GM12865 (cell line): ENCODE results near the gene SEC63.

ENCODE experiments used
- DNase-seq: peaks from one replicate; pipeline ENCODE4 v3.0.0; 2010; ENCODE audit warnings: low read depth
- H3K4me3 ChIP-seq: 2 replicates; pipeline ENCODE4 v1.5.1; 2011; ENCODE audit warnings: mild to moderate bottlenecking, low read depth, low read length, control low read depth
- TF ChIP-seq, protein P1 (sequence below): IDR thresholded peaks from 2 replicates; pipeline ENCODE4 v1.5.1; 2011; ENCODE audit warnings: low read length, control low read depth, low read depth, inconsistent platforms; ENCODE audit not compliant: insufficient read depth; ENCODE audit errors: missing control alignments

Gene SEC63

DNA sequence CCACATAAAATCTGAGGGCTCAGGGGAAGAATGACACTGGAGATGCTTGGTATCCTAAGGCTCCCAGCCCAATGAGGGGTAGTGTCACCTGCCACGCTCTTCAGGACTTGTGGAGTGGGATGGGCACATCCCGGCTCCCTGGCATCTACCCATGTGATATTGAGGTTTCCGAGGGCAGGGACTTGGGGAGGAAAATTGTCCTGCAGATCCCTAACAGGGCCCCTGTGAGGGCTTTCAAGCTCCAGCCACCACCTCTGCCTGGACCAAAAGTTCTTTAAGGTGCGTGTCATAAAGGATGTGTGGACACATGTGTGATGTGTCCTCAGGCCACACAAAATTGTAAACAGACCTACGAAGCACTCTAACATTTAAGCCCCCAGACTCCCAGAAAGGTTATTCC lies 136.4 kb downstream of the SEC63 start:
- DNase-seq = no peak
- TF ChIP-seq, protein P1, sequence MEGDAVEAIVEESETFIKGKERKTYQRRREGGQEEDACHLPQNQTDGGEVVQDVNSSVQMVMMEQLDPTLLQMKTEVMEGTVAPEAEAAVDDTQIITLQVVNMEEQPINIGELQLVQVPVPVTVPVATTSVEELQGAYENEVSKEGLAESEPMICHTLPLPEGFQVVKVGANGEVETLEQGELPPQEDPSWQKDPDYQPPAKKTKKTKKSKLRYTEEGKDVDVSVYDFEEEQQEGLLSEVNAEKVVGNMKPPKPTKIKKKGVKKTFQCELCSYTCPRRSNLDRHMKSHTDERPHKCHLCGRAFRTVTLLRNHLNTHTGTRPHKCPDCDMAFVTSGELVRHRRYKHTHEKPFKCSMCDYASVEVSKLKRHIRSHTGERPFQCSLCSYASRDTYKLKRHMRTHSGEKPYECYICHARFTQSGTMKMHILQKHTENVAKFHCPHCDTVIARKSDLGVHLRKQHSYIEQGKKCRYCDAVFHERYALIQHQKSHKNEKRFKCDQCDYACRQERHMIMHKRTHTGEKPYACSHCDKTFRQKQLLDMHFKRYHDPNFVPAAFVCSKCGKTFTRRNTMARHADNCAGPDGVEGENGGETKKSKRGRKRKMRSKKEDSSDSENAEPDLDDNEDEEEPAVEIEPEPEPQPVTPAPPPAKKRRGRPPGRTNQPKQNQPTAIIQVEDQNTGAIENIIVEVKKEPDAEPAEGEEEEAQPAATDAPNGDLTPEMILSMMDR = no peak
- no peak overlapping the region for H3K4me3 ChIP-seq

GRCh38 chr6:107820338-107821261 lies 137.4 kb downstream of the SEC63 start:
- no peak overlapping the region for H3K4me3 ChIP-seq
- DNase-seq = no peak
- TF ChIP-seq, protein P1 = no peak

DNA sequence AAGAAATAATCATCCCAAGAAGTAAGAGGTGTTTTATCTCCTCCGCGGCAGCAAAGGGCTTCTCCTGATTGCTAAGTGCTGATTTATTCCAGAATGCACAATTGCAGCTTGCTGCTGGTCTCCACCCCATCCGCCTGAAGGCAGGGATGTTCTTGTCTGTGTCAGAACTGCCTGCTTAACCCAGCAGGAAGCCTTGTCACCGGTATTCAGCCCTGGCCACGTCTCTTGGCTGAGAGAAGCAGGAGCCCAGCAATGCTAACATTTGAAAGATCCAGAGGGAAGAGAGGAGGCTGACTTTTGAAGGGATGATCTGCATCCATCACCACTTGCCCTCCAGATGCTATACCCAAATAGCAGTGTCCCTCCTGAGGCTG lies 138.1 kb downstream of the SEC63 start:
- H3K4me3 ChIP-seq = no peak overlapping the region
- no peak for DNase-seq
- TF ChIP-seq, protein P1 = no peak

DNA sequence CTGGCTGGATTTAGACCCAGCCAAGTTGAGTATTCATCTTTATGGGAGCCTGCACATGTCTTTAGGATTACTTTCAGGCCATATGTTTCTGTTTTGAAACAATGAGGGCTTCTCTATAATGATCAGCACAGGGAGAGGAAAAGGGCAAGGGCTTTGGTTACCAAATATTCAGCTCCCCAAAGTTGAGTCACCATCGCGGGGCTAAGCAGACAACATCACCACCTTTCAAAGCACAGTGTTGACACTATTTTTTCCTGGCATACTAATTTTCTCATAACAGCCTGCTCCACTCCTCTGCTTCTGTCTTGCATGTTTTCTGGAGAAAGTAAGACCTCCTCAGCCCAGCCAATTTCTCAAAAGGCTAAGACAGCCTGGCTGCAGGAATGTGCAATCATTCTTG lies 138.8 kb downstream of the SEC63 start:
- H3K4me3 ChIP-seq = no peak overlapping the region
- no peak for DNase-seq
- TF ChIP-seq, protein P1 = no peak

DNA sequence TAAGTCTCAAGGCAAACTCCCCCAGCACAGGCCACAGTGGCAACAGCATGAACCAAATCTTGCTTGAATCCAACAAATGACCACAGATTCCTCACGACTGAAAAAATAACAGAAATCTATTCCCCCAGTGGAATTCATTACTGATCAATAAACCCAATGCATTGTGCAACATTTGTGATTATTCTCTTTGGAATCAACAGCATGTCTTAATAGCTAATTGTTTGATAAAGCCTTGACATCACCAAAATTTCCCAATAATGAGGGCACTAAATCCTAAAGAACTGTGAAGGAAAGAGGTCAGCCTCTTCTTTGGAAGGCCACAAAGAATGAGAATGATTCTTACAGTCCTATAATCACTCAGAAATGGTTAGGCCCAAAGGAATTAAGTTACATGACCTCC lies 139.7 kb downstream of the SEC63 start:
- TF ChIP-seq, protein P1 = no peak
- DNase-seq = no peak
- no peak overlapping the region for H3K4me3 ChIP-seq

- TF ChIP-seq, protein P1 = no peak
- no peak for DNase-seq
- no peak overlapping the region for H3K4me3 ChIP-seq
These were observed 140.2 kb downstream of the SEC63 start for GRCh38 chr6:107817784-107818183.
